Adrenal gland (tissue), 12 donors: Measurements from ENCODE around the gene EFS. TPM values are rescaled to one million over a fixed set of nuclear protein-coding genes. Genes with fewer than 3 reads are reported as not detected.
A peak's percentile ranks its signal among the peaks of the same experiment; 100 is the strongest.

Experiments
- DNase-seq, 7 donors: peaks; one replicate each; pipeline ENCODE4 v3.0.0-alpha.2; 2019 to 2020
- H3K27ac ChIP-seq, 5 donors: fragments of 200-600 bp; sonication (generic) in 4 of 5; 1 replicate in 3 of 5; 2 replicates in 2 of 5; pipeline versions ENCODE4 v1.5.1 to v1.8.0; 2016 to 2020; ENCODE audit warnings: mild to moderate bottlenecking in 1 of 5
- H3K27me3 ChIP-seq: fragments of 200-600 bp; 2 replicates; pipeline ENCODE4 v1.8.0; 2021
- H3K36me3 ChIP-seq, 2 donors: fragments of 200-600 bp; replicated peaks in 1 of 2; 1 replicate in 1 of 2; 2 replicates in 1 of 2; pipeline versions ENCODE4 v1.5.1 to v1.8.0; 2018 to 2022
- H3K4me1 ChIP-seq, 2 donors: fragments of 200-600 bp; replicated peaks in 1 of 2; 1 replicate in 1 of 2; 2 replicates in 1 of 2; pipeline versions ENCODE4 v1.5.1 to v1.8.0; 2018 to 2021
- H3K4me3 ChIP-seq, 4 donors: fragments of 200-600 bp; sonication (generic) in 3 of 4; one replicate each; pipeline ENCODE4 v1.5.1; 2016 to 2018
- H3K9me3 ChIP-seq, 3 donors: fragments of 200-600 bp; sonication (generic) in 1 of 3; replicated peaks in 1 of 3; 1 replicate in 2 of 3; 2 replicates in 1 of 3; pipeline versions ENCODE4 v1.5.1 to v1.8.0; 2016 to 2021
- POLR2A ChIP-seq, 2 donors: fragments of 450-650 bp; IDR thresholded peaks; one replicate each; pipeline ENCODE4 v1.6.1; 2017; ENCODE audit warnings: antibody characterized with exemption in 2 of 2, mild to moderate bottlenecking in 2 of 2, moderate library complexity in 1 of 2
- WGBS, 4 donors: extraction: QIAGEN DNeasy Blood & Tissue Kit in 2 of 4; methylation state at CpG; one replicate each; pipeline versions ENCODE4 v1.1.5 to v1.1.7; 2013 to 2017; 5-methylcytosine and 5-hydroxymethylcytosine counted together
- intact Hi-C, 2 donors: fragments of 100-400 bp; cut with DNase I; formaldehyde crosslinking; loops; one replicate each; pipeline versions ENCODE4 v1.14.1 to v1.15.0; 2022 to 2023
- polyA plus RNA-seq, 3 donors: library from polyadenylated mRNA; stranded (reverse); fragments of 200-250 nt in 2 of 3; fragments of 350-450 nt in 1 of 3; fragmentation: Illumina TruSeq in 1 of 3; extraction: RNeasy Lipid Tissue Mini Kit (QIAGEN cat#74804) in 1 of 3; gene quantifications; one replicate each; pipeline ENCODE4 v1.2.3, GENCODE V29; 2013 to 2014
- total RNA-seq, 9 donors: library from RNA; depleted of rRNA in 4 of 9; stranded (reverse); fragments of >200 nt in 4 of 9; fragments of 120-200 nt in 1 of 9; fragmentation: NEBNext Ultra II Directional in 1 of 9; extraction: Animal tissue kit (Norgen Biotek cat#: 25700) in 1 of 9; gene quantifications; one replicate each; pipeline versions ENCODE4 v1.1.0 to v1.2.4, GENCODE V29; 2013 to 2023
- TF ChIP-seq, protein P1 (sequence below), 6 experiments: fragments of 450-650 bp in 4 of 6; fragments of 200-600 bp in 2 of 6; sonication (generic) in 1 of 6; IDR thresholded peaks; 1 replicate in 5 of 6; 2 replicates in 1 of 6; pipeline versions ENCODE4 v1.5.1 to v1.8.0; 2016 to 2021; ENCODE audit warnings: antibody characterized with exemption in 6 of 6, mild to moderate bottlenecking in 2 of 6, moderate library complexity in 1 of 6
- donor health status: healthy with polysubstance abuse.
- donor health status: Bipolar disorder and iron deficiency.
- donor health status: DM: yes; HTN: yes; CAD: no.
- donor health status: DM: no; HTN: no; CAD: no.
- donor health status: DM: no; HTN: no; CAD: no.
- donor health status: DM: yes; HTN: yes; CAD: no.

The EFS gene
- total and polyA plus RNA-seq, 12 donors: 2.1 to 49.4 (median 4.1) TPM

DNA sequence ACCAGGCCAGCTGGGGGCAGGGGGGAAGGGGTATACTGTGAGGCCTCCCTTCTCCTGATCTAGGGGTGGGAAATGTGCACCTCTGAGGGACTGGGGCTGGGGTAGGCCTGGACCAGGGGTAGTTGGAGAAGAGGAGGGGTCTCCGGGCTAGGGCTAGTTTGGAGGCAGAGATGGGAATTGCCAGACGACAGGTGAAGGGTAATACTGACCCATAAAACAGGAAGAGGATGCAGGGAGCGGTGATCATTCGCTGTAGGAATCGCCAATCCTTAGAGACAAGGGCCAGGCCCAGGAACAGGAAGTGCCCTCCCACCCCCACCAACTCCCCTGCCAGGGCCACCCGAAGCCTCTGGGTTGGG is 16.7 kb downstream of the EFS start:
- Histone ChIP-seq H3K4me3 (no peak overlapping the region), H3K27me3 (peaks cover 7% of the 10 kb centered on the region), H3K4me1 (peaks cover 5 to 14% of the 10 kb centered on the region in 2 donors), H3K9me3 (no peaks in the 10 kb centered on the region), H3K36me3 (no peaks in the 10 kb centered on the region), H3K27ac (no peak overlapping the region)
- peak in 1 of 7 donors; percentile 39 for DNase-seq
- intact Hi-C loops: loop anchor here in 1 of 2 donors (10.0 kb wide), 1 partner anchor 117 kb away; the partner anchor contains the start of gene NGDN
- TF ChIP-seq, protein P1, sequence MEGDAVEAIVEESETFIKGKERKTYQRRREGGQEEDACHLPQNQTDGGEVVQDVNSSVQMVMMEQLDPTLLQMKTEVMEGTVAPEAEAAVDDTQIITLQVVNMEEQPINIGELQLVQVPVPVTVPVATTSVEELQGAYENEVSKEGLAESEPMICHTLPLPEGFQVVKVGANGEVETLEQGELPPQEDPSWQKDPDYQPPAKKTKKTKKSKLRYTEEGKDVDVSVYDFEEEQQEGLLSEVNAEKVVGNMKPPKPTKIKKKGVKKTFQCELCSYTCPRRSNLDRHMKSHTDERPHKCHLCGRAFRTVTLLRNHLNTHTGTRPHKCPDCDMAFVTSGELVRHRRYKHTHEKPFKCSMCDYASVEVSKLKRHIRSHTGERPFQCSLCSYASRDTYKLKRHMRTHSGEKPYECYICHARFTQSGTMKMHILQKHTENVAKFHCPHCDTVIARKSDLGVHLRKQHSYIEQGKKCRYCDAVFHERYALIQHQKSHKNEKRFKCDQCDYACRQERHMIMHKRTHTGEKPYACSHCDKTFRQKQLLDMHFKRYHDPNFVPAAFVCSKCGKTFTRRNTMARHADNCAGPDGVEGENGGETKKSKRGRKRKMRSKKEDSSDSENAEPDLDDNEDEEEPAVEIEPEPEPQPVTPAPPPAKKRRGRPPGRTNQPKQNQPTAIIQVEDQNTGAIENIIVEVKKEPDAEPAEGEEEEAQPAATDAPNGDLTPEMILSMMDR (IDR thresholded peaks at IDR 0.05): no peak
- no peak for TF ChIP-seq POLR2A (IDR thresholded peaks at IDR 0.05)
- WGBS, 4 donors: 85 to 90% (median 89%) methylated on average over 6 of the region's 6 CpGs

- peaks cover 5 to 11% of the 10 kb centered on the region in 2 donors for H3K4me1 ChIP-seq
- H3K4me3 ChIP-seq: no peak overlapping the region
- intact Hi-C loops: loop anchor here in 1 of 2 donors (10.0 kb wide), 1 partner anchor 117 kb away; the partner anchor contains the start of gene NGDN
- no peaks in the 10 kb centered on the region for H3K36me3 ChIP-seq
- no peaks in the 10 kb centered on the region for H3K9me3 ChIP-seq
- DNase-seq: peak in 1 of 7 donors; percentile 42
- 93 to 97% (median 95%) methylated on average over 17 to 19 of the region's 19 CpGs for WGBS, 4 donors
- peaks cover 7% of the 10 kb centered on the region for H3K27me3 ChIP-seq
- TF ChIP-seq, protein P1 (IDR thresholded peaks at IDR 0.05): no peak
- TF ChIP-seq POLR2A (IDR thresholded peaks at IDR 0.05): no peak
- no peak overlapping the region for H3K27ac ChIP-seq
These were observed 17.3 kb downstream of the EFS start for GRCh38 chr14:23347406-23348296.

GRCh38 chr14:23346693-23347405 is 18.1 kb downstream of the EFS start:
- Histone ChIP-seq H3K4me1 (peaks cover 1 to 3% of the 10 kb centered on the region in 2 donors), H3K27ac (no peak overlapping the region), H3K36me3 (no peaks in the 10 kb centered on the region), H3K9me3 (no peaks in the 10 kb centered on the region), H3K27me3 (peaks cover 5% of the 10 kb centered on the region), H3K4me3 (no peak overlapping the region)
- intact Hi-C loops: loop anchor here in 1 of 2 donors (10.0 kb wide), 1 partner anchor 118 kb away; the partner anchor contains the start of gene NGDN
- DNase-seq: no peak
- TF ChIP-seq, protein P1 (IDR thresholded peaks at IDR 0.05): no peak
- TF ChIP-seq POLR2A (IDR thresholded peaks at IDR 0.05): no peak
- WGBS, 4 donors: 76 to 85% (median 84%) methylated on average over 7 to 27 of the region's 27 CpGs
